ENCODE measurements around the gene PROSER1.
A peak's percentile ranks its signal among the peaks of the same experiment; 100 is the strongest.
"Not testable (repeated sequence)": the region's sequence is repeated elsewhere in the genome, so short reads cannot be mapped to it uniquely, and the experiment has no call there.

Gene PROSER1

DNA sequence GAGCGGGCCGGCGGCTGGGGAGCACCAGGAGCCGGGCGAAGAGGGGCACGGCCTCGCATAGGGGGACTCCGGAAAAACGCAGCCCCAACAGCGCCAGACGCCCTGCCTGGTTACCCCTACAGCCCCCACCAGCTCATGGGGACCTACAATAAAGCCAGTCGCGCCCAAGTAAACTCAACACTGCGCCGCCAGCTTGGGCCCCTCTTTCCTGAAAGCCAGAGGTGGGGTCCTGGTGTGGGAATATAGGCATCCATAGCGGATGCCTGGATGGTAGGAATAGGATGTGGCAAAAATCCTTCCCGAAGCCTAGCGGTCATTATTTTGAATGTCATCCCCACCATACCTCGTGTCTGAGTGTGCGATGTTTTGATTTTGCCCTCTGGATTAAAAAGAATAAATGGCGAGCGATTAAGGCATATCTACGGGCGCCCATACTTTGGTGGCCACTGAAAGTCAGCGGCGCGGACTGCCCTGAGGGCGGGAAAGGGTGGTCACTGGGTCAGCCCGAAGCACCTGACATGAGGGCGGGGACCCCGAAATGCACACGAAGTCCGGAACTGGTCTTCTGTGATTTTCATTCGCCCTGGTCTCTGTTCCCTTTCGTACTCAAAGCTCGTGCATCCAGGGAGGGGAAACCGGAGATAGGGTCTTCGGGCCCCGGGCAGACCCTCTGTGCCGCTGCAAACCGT lies at the start of gene PROSER1, which contains the start of gene NHLRC3:
TSS of gene PROSER1 (minus strand) at position 210 of the 689 bp plus-strand sequence. CDS start 847 bp downstream, outside the sequence.
TSS of gene NHLRC3 (plus strand) at position 577 of the 689 bp plus-strand sequence. CDS start 184 bp downstream, outside the sequence.
- peak; percentile 95 for ATAC-seq

DNA sequence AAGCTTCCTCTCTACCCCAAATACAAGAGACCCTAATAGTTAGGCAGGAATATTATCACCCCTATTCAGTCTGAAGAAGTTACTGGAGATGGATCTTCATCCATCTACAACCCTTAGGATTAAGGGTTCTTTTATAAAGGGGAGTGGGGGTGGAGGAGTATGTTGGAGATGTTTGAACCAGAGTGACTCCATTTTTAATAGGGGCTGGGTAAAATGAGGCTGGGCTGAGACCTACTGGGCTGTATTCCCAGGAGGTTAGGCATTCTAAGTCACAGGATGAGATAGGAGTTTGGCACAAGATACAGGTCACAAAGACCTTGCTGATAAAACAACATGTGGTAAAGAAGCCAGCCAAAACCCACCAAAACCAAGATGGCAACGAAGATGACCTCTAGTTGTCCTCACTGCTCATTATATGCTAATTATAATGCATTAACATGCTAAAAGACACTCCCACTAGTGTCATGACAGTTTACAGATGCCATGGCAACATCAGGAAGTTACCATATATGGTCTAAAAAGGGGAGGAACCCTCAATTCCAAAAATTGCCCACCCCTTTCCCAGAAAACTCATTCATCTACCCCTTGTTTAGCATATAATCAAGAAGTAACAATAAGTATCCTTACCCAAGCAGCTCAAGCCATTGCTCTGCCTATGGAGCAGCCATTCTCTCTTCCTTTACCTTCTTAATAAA lies 48.5 kb upstream of the PROSER1 start:
- ATAC-seq, result not testable (repeated sequence)

More for the DNA sequence above, at the start of gene PROSER1, which contains the start of gene NHLRC3:
- no peak for TF ChIP-seq CSDC2 (CRISPR knock-in tag; IDR thresholded peaks at IDR 0.05)
- TF ChIP-seq TCF4 (CRISPR knock-in tag; IDR thresholded peaks at IDR 0.05; ENCODE audit: borderline replicate concordance), result no peak; the same call in 1 of the 2 replicates
- no peak for TF ChIP-seq RARB (CRISPR knock-in tag; IDR thresholded peaks at IDR 0.05)
- peak; percentile 50; the same call in 1 of the 2 replicates for TF ChIP-seq PATZ1 (CRISPR knock-in tag; IDR thresholded peaks at IDR 0.05; ENCODE audit: borderline replicate concordance)

DNA sequence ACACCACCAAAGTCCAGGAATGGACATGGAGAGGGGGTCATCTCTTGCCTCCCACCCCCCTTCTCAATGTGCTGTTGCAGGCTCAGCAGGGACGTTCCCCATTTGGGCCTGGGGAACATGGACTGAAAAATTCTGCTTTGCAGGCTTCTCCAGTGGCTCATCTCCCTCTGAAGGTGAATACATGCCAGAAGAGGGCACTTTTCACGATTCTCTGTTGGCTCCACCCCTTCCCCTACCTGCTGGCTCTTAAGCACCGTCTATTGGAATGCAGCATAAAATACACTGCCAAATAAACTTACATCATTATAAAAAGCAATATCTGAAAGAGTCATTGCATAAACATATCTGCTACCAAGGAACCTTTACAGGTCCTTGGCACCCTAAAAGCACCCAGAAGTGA lies 36.1 kb upstream of the PROSER1 start:
- ATAC-seq, result no peak
- TF ChIP-seq ISL1 (CRISPR knock-in tag; IDR thresholded peaks at IDR 0.05), result no peak
- no peak for TF ChIP-seq RARB (CRISPR knock-in tag; IDR thresholded peaks at IDR 0.05)
- TF ChIP-seq GLIS3 (CRISPR knock-in tag; IDR thresholded peaks at IDR 0.05), result no peak
- no peak for TF ChIP-seq ZNF70 (CRISPR knock-in tag; IDR thresholded peaks at IDR 0.05)
- no peak for TF ChIP-seq OSR1 (CRISPR knock-in tag; IDR thresholded peaks at IDR 0.05)
- TF ChIP-seq CSRNP3 (CRISPR knock-in tag; IDR thresholded peaks at IDR 0.05), result no peak
- TF ChIP-seq PPARA (CRISPR knock-in tag; IDR thresholded peaks at IDR 0.05; ENCODE audit: borderline replicate concordance), result no peak
- no peak for TF ChIP-seq TOX (CRISPR knock-in tag; IDR thresholded peaks at IDR 0.05; ENCODE audit: borderline replicate concordance)
- no peak for TF ChIP-seq ZFP3 (CRISPR knock-in tag; IDR thresholded peaks at IDR 0.05)
- no peak for TF ChIP-seq BACH2 (CRISPR knock-in tag; IDR thresholded peaks at IDR 0.05; ENCODE audit: borderline replicate concordance)
- TF ChIP-seq PATZ1 (CRISPR knock-in tag; IDR thresholded peaks at IDR 0.05; ENCODE audit: borderline replicate concordance), result no peak
- no peak for TF ChIP-seq CREB5 (CRISPR knock-in tag; IDR thresholded peaks at IDR 0.05; ENCODE audit: low read depth)
- TF ChIP-seq ZC3H10 (CRISPR knock-in tag; IDR thresholded peaks at IDR 0.05), result no peak
- TF ChIP-seq, protein P1, sequence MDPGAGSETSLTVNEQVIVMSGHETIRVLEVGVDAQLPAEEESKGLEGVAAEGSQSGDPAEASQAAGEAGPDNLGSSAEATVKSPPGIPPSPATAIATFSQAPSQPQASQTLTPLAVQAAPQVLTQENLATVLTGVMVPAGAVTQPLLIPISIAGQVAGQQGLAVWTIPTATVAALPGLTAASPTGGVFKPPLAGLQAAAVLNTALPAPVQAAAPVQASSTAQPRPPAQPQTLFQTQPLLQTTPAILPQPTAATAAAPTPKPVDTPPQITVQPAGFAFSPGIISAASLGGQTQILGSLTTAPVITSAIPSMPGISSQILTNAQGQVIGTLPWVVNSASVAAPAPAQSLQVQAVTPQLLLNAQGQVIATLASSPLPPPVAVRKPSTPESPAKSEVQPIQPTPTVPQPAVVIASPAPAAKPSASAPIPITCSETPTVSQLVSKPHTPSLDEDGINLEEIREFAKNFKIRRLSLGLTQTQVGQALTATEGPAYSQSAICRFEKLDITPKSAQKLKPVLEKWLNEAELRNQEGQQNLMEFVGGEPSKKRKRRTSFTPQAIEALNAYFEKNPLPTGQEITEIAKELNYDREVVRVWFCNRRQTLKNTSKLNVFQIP (CRISPR knock-in tag; IDR thresholded peaks at IDR 0.05; ENCODE audit: borderline replicate concordance, low read depth), result no peak
- no peak for TF ChIP-seq ARNTL (CRISPR knock-in tag; IDR thresholded peaks at IDR 0.05; ENCODE audit: borderline replicate concordance, low read depth)
- no peak for TF ChIP-seq CSDC2 (CRISPR knock-in tag; IDR thresholded peaks at IDR 0.05)
- TF ChIP-seq SNAI2 (CRISPR knock-in tag; IDR thresholded peaks at IDR 0.05), result no peak
- TF ChIP-seq ZNF8 (CRISPR knock-in tag; IDR thresholded peaks at IDR 0.05), result no peak

All from SK-N-SH treated with all-trans-retinoic acid at 6 μM for 48 hours (cell line).